Bronchial epithelial cell (primary cell): ENCODE data around the gene ISLR2. TPM values are rescaled to one million over a fixed set of nuclear protein-coding genes. Genes with fewer than 3 reads are reported as not detected.

ENCODE experiments used
- DNase-seq: peaks from one replicate; pipeline ENCODE4 v3.0.0-alpha.2; 2010; ENCODE audit warnings: low read depth
- FAIRE-seq: peaks from 2 replicates; lab custom pipeline; 2011; peaks lifted over from hg19 to GRCh38; lab: Jason Lieb, UNC
- H3K27me3 ChIP-seq: 2 replicates; pipeline ENCODE4 v1.5.1; 2011; ENCODE audit warnings: low read length; ENCODE audit not compliant: control insufficient read depth, insufficient read depth
- H3K36me3 ChIP-seq: 2 replicates; pipeline ENCODE4 v1.5.1; 2011; ENCODE audit warnings: low read length; ENCODE audit not compliant: control insufficient read depth, insufficient read depth
- H3K4me3 ChIP-seq: 2 replicates; pipeline ENCODE4 v1.5.1; 2011; ENCODE audit warnings: mild to moderate bottlenecking, low read depth, low read length, control low read depth
- CTCF ChIP-seq: IDR thresholded peaks from 2 replicates; pipeline ENCODE4 v1.5.1; 2011; ENCODE audit warnings: mild to moderate bottlenecking, moderate library complexity, low read length, control low read depth, inconsistent platforms; ENCODE audit not compliant: insufficient read depth, severe bottlenecking
- total RNA-seq: library from RNA; depleted of rRNA; stranded (reverse); fragments of >200 nt; gene quantifications from 2 replicates; pipeline ENCODE4 v1.2.1, GENCODE V29; 2014

ISLR2 gene
- total RNA-seq, 1 donor from 2014 or later, result not detected

- peaks cover 2% of the 10 kb centered on the region for H3K27me3 ChIP-seq
- TF ChIP-seq CTCF, result no peak
- no peaks in the 10 kb centered on the region for H3K36me3 ChIP-seq
- no peak overlapping the region for H3K4me3 ChIP-seq
- FAIRE-seq (no peak), DNase-seq (no peak)
Observed at GRCh38 chr15:74146277-74146800, 16.0 kb downstream of the ISLR2 start.

GRCh38 chr15:74147051-74147450 is 16.7 kb downstream of the ISLR2 start:
- no peak for FAIRE-seq
- peaks cover 2% of the 10 kb centered on the region for H3K27me3 ChIP-seq
- no peak overlapping the region for H3K4me3 ChIP-seq
- H3K36me3 ChIP-seq, result no peaks in the 10 kb centered on the region
- TF ChIP-seq CTCF, result no peak
- DNase-seq, result no peak

- Histone ChIP-seq H3K4me3 (no peak overlapping the region), H3K36me3 (no peaks in the 10 kb centered on the region), H3K27me3 (peaks cover 3% of the 10 kb centered on the region)
- FAIRE-seq (no peak), DNase-seq (no peak)
- TF ChIP-seq CTCF, result no peak
Observed at GRCh38 chr15:74155766-74156417, 25.5 kb downstream of the ISLR2 start.

- Histone ChIP-seq H3K4me3 (no peak overlapping the region), H3K36me3 (no peaks in the 10 kb centered on the region), H3K27me3 (peaks cover 3% of the 10 kb centered on the region)
- no peak for DNase-seq
- no peak for TF ChIP-seq CTCF
- no peak for FAIRE-seq
Observed at GRCh38 chr15:74156678-74157411, 26.5 kb downstream of the ISLR2 start.

- Histone ChIP-seq H3K4me3 (no peak overlapping the region), H3K36me3 (no peaks in the 10 kb centered on the region), H3K27me3 (peaks cover 3% of the 10 kb centered on the region)
- no peak for TF ChIP-seq CTCF
- FAIRE-seq, result peak; percentile 23
- DNase-seq, result no peak
Observed at GRCh38 chr15:74157868-74158827, 27.8 kb downstream of the ISLR2 start.
